NCI-H1105 treated with DMSO at 0.1 percent for 48 hours (cell line): ENCODE data around the gene BASP1.

Experiments used
- DNase-seq: peaks from one replicate; lab custom pipeline; 2025; lab: John Stamatoyannopoulos, UW

Gene BASP1

GRCh38 chr5:17217493-17218352 is at the start of gene BASP1:
Gene BASP1 (plus strand): TSS chr5:17217631. CDS start chr5:17275217, 57,586 bp downstream.
- DNase-seq, result peak; percentile 18

- no peak for DNase-seq
These were observed 47.9 kb upstream of the BASP1 start for GRCh38 chr5:17169507-17169906.

GRCh38 chr5:17172791-17173190 is 44.6 kb upstream of the BASP1 start:
- DNase-seq, result no peak

- no peak for DNase-seq
These were observed 42.5 kb upstream of the BASP1 start for GRCh38 chr5:17174965-17175364.

GRCh38 chr5:17177501-17178372 is 39.7 kb upstream of the BASP1 start:
- DNase-seq, result no peak

GRCh38 chr5:17178373-17178675 is 39.1 kb upstream of the BASP1 start:
- DNase-seq, result no peak

- no peak for DNase-seq
These were observed 37.0 kb upstream of the BASP1 start for GRCh38 chr5:17180330-17180843.

- DNase-seq, result no peak
These were observed 36.3 kb upstream of the BASP1 start for GRCh38 chr5:17180864-17181723.

- no peak for DNase-seq
These were observed 34.9 kb upstream of the BASP1 start for GRCh38 chr5:17182494-17182893.

- no peak for DNase-seq
These were observed 34.5 kb upstream of the BASP1 start for GRCh38 chr5:17182981-17183380.

GRCh38 chr5:17183831-17184230 is 33.6 kb upstream of the BASP1 start:
- no peak for DNase-seq

- DNase-seq, result no peak
These were observed 32.8 kb upstream of the BASP1 start for GRCh38 chr5:17184588-17184987.

GRCh38 chr5:17185349-17185748 is 32.1 kb upstream of the BASP1 start:
- DNase-seq, result no peak

- no peak for DNase-seq
These were observed 31.7 kb upstream of the BASP1 start for GRCh38 chr5:17185773-17186172.

GRCh38 chr5:17186256-17186655 is 31.2 kb upstream of the BASP1 start:
- no peak for DNase-seq

GRCh38 chr5:17187011-17187785 is 30.2 kb upstream of the BASP1 start:
- DNase-seq, result no peak

- no peak for DNase-seq
These were observed 29.7 kb upstream of the BASP1 start for GRCh38 chr5:17187786-17188170.

GRCh38 chr5:17189381-17190036 is 27.9 kb upstream of the BASP1 start:
- peak; percentile 53 for DNase-seq

- DNase-seq, result no peak
These were observed 27.1 kb upstream of the BASP1 start for GRCh38 chr5:17190242-17190778.

GRCh38 chr5:17190799-17191391 is 26.5 kb upstream of the BASP1 start:
- no peak for DNase-seq
